BE2C (cell line): ENCODE data around the gene JPH2.
A peak's percentile ranks its signal among the peaks of the same experiment; 100 is the strongest.

Source experiments
- DNase-seq: peaks from one replicate; pipeline ENCODE4 v3.0.0-alpha.2; 2020
- H3K27me3 ChIP-seq: fragments of 250-450 bp; sonication (Bioruptor Pico); 2 replicates; pipeline ENCODE4 v1.5.1; 2020; ENCODE audit warnings: mild to moderate bottlenecking
- H3K36me3 ChIP-seq: fragments of 250-450 bp; sonication (Bioruptor Pico); 2 replicates; pipeline ENCODE4 v1.5.1; 2020; ENCODE audit warnings: mild to moderate bottlenecking
- H3K4me1 ChIP-seq: fragments of 250-450 bp; sonication (Bioruptor Pico); 2 replicates; pipeline ENCODE4 v1.5.1; 2020
- H3K4me3 ChIP-seq: 2 replicates; pipeline ENCODE4 v1.5.1; 2011; ENCODE audit warnings: low read depth, low read length
- H3K9me3 ChIP-seq: fragments of 250-450 bp; sonication (Bioruptor Pico); 2 replicates; pipeline ENCODE4 v1.5.1; 2020
- CTCF ChIP-seq: IDR thresholded peaks from 2 replicates; pipeline ENCODE4 v1.5.1; 2012; ENCODE audit warnings: mild to moderate bottlenecking, low read depth, low read length

Gene JPH2

DNA sequence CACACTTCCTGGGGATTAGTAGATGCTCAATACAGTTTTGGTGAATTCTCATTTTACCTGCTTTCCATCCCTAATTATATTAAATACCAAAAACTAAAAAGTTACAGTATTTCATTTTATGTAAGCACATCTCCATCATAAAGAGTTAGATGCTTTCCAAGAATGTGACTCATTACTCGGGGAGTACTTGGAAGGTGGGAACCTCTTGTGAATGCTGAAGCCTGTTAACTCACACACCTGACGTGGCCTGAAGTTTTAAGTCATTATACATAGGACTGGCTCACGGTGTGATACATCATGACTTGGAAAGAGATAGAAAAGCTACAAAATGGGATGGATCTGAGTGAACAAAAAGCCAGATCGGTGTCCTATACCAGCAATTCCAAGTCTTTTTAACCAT is 25.8 kb upstream of the JPH2 start:
- no peaks in the 10 kb centered on the region for H3K36me3 ChIP-seq
- H3K27me3 ChIP-seq = no peaks in the 10 kb centered on the region
- no peak for TF ChIP-seq CTCF
- no peak for DNase-seq
- H3K4me1 ChIP-seq = peaks cover 4% of the 10 kb centered on the region; the same call in 1 of the 2 replicates
- H3K9me3 ChIP-seq = no peaks in the 10 kb centered on the region
- no peak overlapping the region for H3K4me3 ChIP-seq

GRCh38 chr20:44211177-44212039 is 24.4 kb upstream of the JPH2 start:
- TF ChIP-seq CTCF = no peak
- Histone ChIP-seq H3K27me3 (no peaks in the 10 kb centered on the region), H3K9me3 (no peaks in the 10 kb centered on the region), H3K4me1 (no peaks in the 10 kb centered on the region), H3K36me3 (peaks cover 1% of the 10 kb centered on the region), H3K4me3 (peak overlapping the region; percentile 84)
- no peak for DNase-seq

DNA sequence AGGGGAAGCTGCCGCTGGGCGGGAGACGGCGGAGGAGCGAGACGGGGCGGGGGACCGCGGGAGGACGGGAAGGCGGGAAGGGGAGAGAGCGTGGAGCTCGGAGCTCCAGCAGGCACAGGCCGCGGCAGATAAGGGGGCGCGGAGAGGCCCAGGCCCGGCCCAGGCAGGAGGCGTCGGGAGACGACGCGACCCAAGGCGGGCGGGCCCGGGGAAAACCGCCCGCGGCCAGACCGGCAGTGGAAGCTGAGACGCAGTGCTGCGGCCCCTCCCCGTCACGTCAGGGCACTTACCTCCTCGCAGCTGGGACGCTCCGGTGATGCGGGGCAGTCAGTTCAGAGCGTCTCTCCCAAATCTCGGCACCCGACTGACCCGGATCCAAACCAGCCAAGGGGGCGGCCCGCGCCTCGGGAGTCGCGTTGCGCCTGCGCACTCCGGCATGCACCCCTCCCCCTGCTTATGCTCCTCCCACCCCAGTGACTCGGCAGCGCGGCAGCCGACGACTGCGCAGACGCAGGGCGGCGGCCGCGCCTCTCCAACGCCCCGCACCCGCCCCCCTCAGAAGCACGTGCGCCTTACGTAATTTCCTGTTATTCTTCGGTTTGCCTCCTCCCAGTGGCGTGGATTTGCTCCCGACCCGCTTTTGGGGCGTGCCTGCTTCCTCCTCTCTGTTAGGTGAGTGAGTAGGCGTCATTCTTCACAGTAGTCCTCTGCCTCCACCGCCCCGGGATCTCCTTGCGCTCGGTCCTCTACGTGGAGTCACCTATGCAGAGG is 23.6 kb upstream of the JPH2 start, which contains the start of gene OSER1:
TSS of gene OSER1 (minus strand) at position 366 of the 771 bp plus-strand sequence. CDS start 3,814 bp downstream, outside the sequence.
- Histone ChIP-seq H3K36me3 (peaks cover 7% of the 10 kb centered on the region), H3K4me3 (peak within 1 kb of the TSS; percentile 84), H3K27me3 (no peaks in the 10 kb centered on the region), H3K9me3 (no peaks in the 10 kb centered on the region), H3K4me1 (no peaks in the 10 kb centered on the region)
- DNase-seq = peak; percentile 96
- no peak for TF ChIP-seq CTCF

GRCh38 chr20:44209686-44210405 is 22.9 kb upstream of the JPH2 start:
- peak overlapping the region; percentile 78 for H3K4me3 ChIP-seq
- H3K4me1 ChIP-seq = no peaks in the 10 kb centered on the region
- no peak for DNase-seq
- no peak for TF ChIP-seq CTCF
- no peaks in the 10 kb centered on the region for H3K27me3 ChIP-seq
- peaks cover 14% of the 10 kb centered on the region for H3K36me3 ChIP-seq
- H3K9me3 ChIP-seq = no peaks in the 10 kb centered on the region

DNA sequence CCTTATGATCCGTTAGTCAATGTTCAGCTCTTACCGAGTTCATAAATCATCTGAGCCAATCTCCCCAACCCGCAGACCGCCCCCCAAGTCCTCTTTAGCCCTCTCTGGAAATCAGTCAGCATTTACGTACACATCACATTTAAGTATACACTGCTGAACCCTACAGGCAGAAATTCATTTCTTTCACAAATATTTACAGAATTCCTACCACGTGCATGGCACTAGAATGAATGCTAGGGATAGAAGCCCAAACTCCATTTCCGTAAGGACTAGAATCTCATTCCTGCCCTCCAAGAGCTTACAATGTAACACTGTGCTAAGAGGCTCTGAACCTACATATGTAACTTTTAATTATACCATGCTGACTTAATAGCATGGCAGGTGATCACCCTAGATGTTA is 21.8 kb upstream of the JPH2 start:
- TF ChIP-seq CTCF = no peak
- H3K9me3 ChIP-seq = no peaks in the 10 kb centered on the region
- peaks cover 14% of the 10 kb centered on the region for H3K36me3 ChIP-seq
- no peak for DNase-seq
- H3K27me3 ChIP-seq = no peaks in the 10 kb centered on the region
- H3K4me1 ChIP-seq = no peaks in the 10 kb centered on the region
- peak overlapping the region; percentile 78 for H3K4me3 ChIP-seq
